ENCODE results near the gene SPSB1.

The SPSB1 gene

GRCh38 chr1:9282696-9282955 lies 10.1 kb upstream of the SPSB1 start:
- H3K4me1 ChIP-seq = no peaks in the 10 kb centered on the region

GRCh38 chr1:9284061-9284460 lies 8.6 kb upstream of the SPSB1 start:
- Histone ChIP-seq H3K4me1 (no peaks in the 10 kb centered on the region), H3K4me3 (ENCODE audit: low read depth, low read length) (no peak overlapping the region)

More at GRCh38 chr1:9282696-9282955, 10.1 kb upstream of the SPSB1 start:
- Histone ChIP-seq H3K27me3 (no peaks in the 10 kb centered on the region), H3K9me3 (no peaks in the 10 kb centered on the region), H3K4me3 (ENCODE audit: low read depth, low read length) (no peak overlapping the region), H3K36me3 (no peaks in the 10 kb centered on the region)
- no peak for TF ChIP-seq CTCF (IDR thresholded peaks at IDR 0.05; ENCODE audit: low read depth, low read length)
- no peak for DNase-seq

GRCh38 chr1:9286556-9286955 lies 6.1 kb upstream of the SPSB1 start:
- no peaks in the 10 kb centered on the region for H3K9me3 ChIP-seq
- H3K27me3 ChIP-seq = no peaks in the 10 kb centered on the region
- H3K4me3 ChIP-seq (ENCODE audit: low read depth, low read length) = no peak overlapping the region
- no peaks in the 10 kb centered on the region for H3K36me3 ChIP-seq
- no peaks in the 10 kb centered on the region for H3K4me1 ChIP-seq
- TF ChIP-seq CTCF (IDR thresholded peaks at IDR 0.05; ENCODE audit: low read depth, low read length) = no peak
- DNase-seq = no peak

More at GRCh38 chr1:9284061-9284460, 8.6 kb upstream of the SPSB1 start:
- DNase-seq = no peak
- Histone ChIP-seq H3K27me3 (no peaks in the 10 kb centered on the region), H3K9me3 (no peaks in the 10 kb centered on the region), H3K36me3 (no peaks in the 10 kb centered on the region)
- no peak for TF ChIP-seq CTCF (IDR thresholded peaks at IDR 0.05; ENCODE audit: low read depth, low read length)

- peak; percentile 82 for TF ChIP-seq CTCF (IDR thresholded peaks at IDR 0.05; ENCODE audit: low read depth, low read length)
- Histone ChIP-seq H3K4me3 (ENCODE audit: low read depth, low read length) (no peak overlapping the region), H3K4me1 (no peaks in the 10 kb centered on the region; the same call in 1 of the 2 replicates), H3K27me3 (no peaks in the 10 kb centered on the region), H3K9me3 (no peaks in the 10 kb centered on the region), H3K36me3 (no peaks in the 10 kb centered on the region)
- peak; percentile 57 for DNase-seq
These were observed 3.6 kb upstream of the SPSB1 start for GRCh38 chr1:9289090-9289534.

GRCh38 chr1:9289711-9290485 lies 2.8 kb upstream of the SPSB1 start:
- no peak for TF ChIP-seq CTCF (IDR thresholded peaks at IDR 0.05; ENCODE audit: low read depth, low read length)
- H3K9me3 ChIP-seq = no peaks in the 10 kb centered on the region
- DNase-seq = no peak
- H3K36me3 ChIP-seq = no peaks in the 10 kb centered on the region
- H3K4me3 ChIP-seq (ENCODE audit: low read depth, low read length) = no peak overlapping the region
- no peaks in the 10 kb centered on the region; the same call in 1 of the 2 replicates for H3K4me1 ChIP-seq
- H3K27me3 ChIP-seq = no peaks in the 10 kb centered on the region

GRCh38 chr1:9291914-9292360 lies 757 bp upstream of the SPSB1 start:
- peak; percentile 61 for DNase-seq
- no peaks in the 10 kb centered on the region for H3K9me3 ChIP-seq
- H3K4me3 ChIP-seq (ENCODE audit: low read depth, low read length) = peak overlapping the region; percentile 51
- no peak for TF ChIP-seq CTCF (IDR thresholded peaks at IDR 0.05; ENCODE audit: low read depth, low read length)
- H3K4me1 ChIP-seq = no peaks in the 10 kb centered on the region; the same call in 1 of the 2 replicates
- H3K36me3 ChIP-seq = no peaks in the 10 kb centered on the region
- H3K27me3 ChIP-seq = no peaks in the 10 kb centered on the region
